ENCODE measurements around the gene UBE2V1. TPM values are rescaled to one million over a fixed set of nuclear protein-coding genes. Genes with fewer than 3 reads are reported as not detected.

The UBE2V1 gene
- total RNA-seq, 1 donor from 2014 or later: 79.8 TPM

- Mint-ChIP-seq H3K27me3 (ENCODE audit: low read depth) (no peaks in the 10 kb centered on the region), H3K4me1 (ENCODE audit: low read depth) (peaks cover 23% of the 10 kb centered on the region), H3K27ac (ENCODE audit: unreplicated experiment) (no peak overlapping the region), H3K36me3 (ENCODE audit: low read depth) (peaks cover 40% of the 10 kb centered on the region), H3K9me3 (ENCODE audit: low read depth) (no peaks in the 10 kb centered on the region), H3K4me3 (ENCODE audit: unreplicated experiment) (no peak overlapping the region)
- no peak for DNase-seq (ENCODE audit: low spot score)
- no peak for TF ChIP-seq CTCF (IDR thresholded peaks at IDR 0.05)
These were observed 14.9 kb upstream of the UBE2V1 start for GRCh38 chr20:50127587-50128519.

GRCh38 chr20:50126662-50127061, 13.7 kb upstream of the UBE2V1 start:
- DNase-seq (ENCODE audit: low spot score): no peak
- TF ChIP-seq CTCF (IDR thresholded peaks at IDR 0.05): no peak
- H3K27ac Mint-ChIP-seq (ENCODE audit: unreplicated experiment): no peak overlapping the region
- no peak overlapping the region for H3K4me3 Mint-ChIP-seq (ENCODE audit: unreplicated experiment)
- H3K4me1 Mint-ChIP-seq (ENCODE audit: low read depth): peaks cover 18% of the 10 kb centered on the region
- no peaks in the 10 kb centered on the region for H3K27me3 Mint-ChIP-seq (ENCODE audit: low read depth)
- H3K9me3 Mint-ChIP-seq (ENCODE audit: low read depth): no peaks in the 10 kb centered on the region
- H3K36me3 Mint-ChIP-seq (ENCODE audit: low read depth): peaks cover 46% of the 10 kb centered on the region

- TF ChIP-seq CTCF (IDR thresholded peaks at IDR 0.05): no peak
- H3K9me3 Mint-ChIP-seq (ENCODE audit: low read depth): no peaks in the 10 kb centered on the region
- no peaks in the 10 kb centered on the region for H3K27me3 Mint-ChIP-seq (ENCODE audit: low read depth)
- no peak overlapping the region for H3K27ac Mint-ChIP-seq (ENCODE audit: unreplicated experiment)
- H3K4me3 Mint-ChIP-seq (ENCODE audit: unreplicated experiment): no peak overlapping the region
- H3K4me1 Mint-ChIP-seq (ENCODE audit: low read depth): peaks cover 9% of the 10 kb centered on the region
- peaks cover 44% of the 10 kb centered on the region for H3K36me3 Mint-ChIP-seq (ENCODE audit: low read depth)
- no peak for DNase-seq (ENCODE audit: low spot score)
These were observed 12.3 kb upstream of the UBE2V1 start for GRCh38 chr20:50125279-50125678.

GRCh38 chr20:50124496-50124895, 11.5 kb upstream of the UBE2V1 start:
- Mint-ChIP-seq H3K27me3 (ENCODE audit: low read depth) (no peaks in the 10 kb centered on the region), H3K36me3 (ENCODE audit: low read depth) (peaks cover 40% of the 10 kb centered on the region), H3K9me3 (ENCODE audit: low read depth) (no peaks in the 10 kb centered on the region), H3K4me1 (ENCODE audit: low read depth) (peaks cover 5% of the 10 kb centered on the region), H3K4me3 (ENCODE audit: unreplicated experiment) (no peak overlapping the region), H3K27ac (ENCODE audit: unreplicated experiment) (no peak overlapping the region)
- TF ChIP-seq CTCF (IDR thresholded peaks at IDR 0.05): no peak
- peak; percentile 72 for DNase-seq (ENCODE audit: low spot score)

- H3K27me3 Mint-ChIP-seq (ENCODE audit: low read depth): no peaks in the 10 kb centered on the region
- H3K4me1 Mint-ChIP-seq (ENCODE audit: low read depth): peaks cover 5% of the 10 kb centered on the region
- DNase-seq (ENCODE audit: low spot score): no peak
- no peak for TF ChIP-seq CTCF (IDR thresholded peaks at IDR 0.05)
- H3K4me3 Mint-ChIP-seq (ENCODE audit: unreplicated experiment): no peak overlapping the region
- no peak overlapping the region for H3K27ac Mint-ChIP-seq (ENCODE audit: unreplicated experiment)
- no peaks in the 10 kb centered on the region for H3K9me3 Mint-ChIP-seq (ENCODE audit: low read depth)
- peaks cover 37% of the 10 kb centered on the region for H3K36me3 Mint-ChIP-seq (ENCODE audit: low read depth)
These were observed 10.5 kb upstream of the UBE2V1 start for GRCh38 chr20:50123418-50123817.
